ENCODE data around the gene TNPO2.

GRCh38 chr19:12757544-12758274 is 34.0 kb upstream of the TNPO2 start:
- TF ChIP-seq CTCF (IDR thresholded peaks at IDR 0.05; ENCODE audit: low read depth, low read length): no peak
- TF ChIP-seq EZH2phosphoT487 (IDR thresholded peaks at IDR 0.05; ENCODE audit: low read depth): no peak

All from OCI-LY3 (cell line).